ENCODE measurements around the gene POC1A. TPM values are rescaled to one million over a fixed set of nuclear protein-coding genes. Genes with fewer than 3 reads are reported as not detected.

Gene POC1A
- total and polyA plus RNA-seq, 2 of the 8 experiments (the other 6 are each of a cell fraction or from before 2014, with no cell fraction given), result 35.7 to 39.2 TPM

- Histone ChIP-seq H4K8ac (ENCODE audit: extremely low read depth, insufficient read depth, low read length) (no peak overlapping the region), H3K4me1 (replicated peaks in 1 of 4; ENCODE audit: control insufficient read depth in 3 of 4, insufficient read depth in 4 of 4, low read length in 3 of 4) (no peaks in the 10 kb centered on the region), H3K56ac (replicated peaks; ENCODE audit: insufficient read length, low read depth, low read length) (no peak overlapping the region), H3K79me1 (ENCODE audit: low read depth, low read length) (peaks cover 5% of the 10 kb centered on the region; the same call in 1 of the 2 replicates), H3K9me3 (ENCODE audit: insufficient read depth in 2 of 2, low read depth in 1 of 2, low read length in 1 of 2) (no peaks in the 10 kb centered on the region), H3K79me2 (ENCODE audit: control insufficient read depth in 1 of 2, insufficient read depth in 2 of 2, low read length in 2 of 2) (no peaks in the 10 kb centered on the region), H3K27me3 (replicated peaks in 1 of 4; ENCODE audit: control insufficient read depth in 3 of 4, extremely low read depth in 1 of 4, insufficient read depth in 3 of 4, low read length in 3 of 4) (no peaks in the 10 kb centered on the region), H2BK120ac (replicated peaks; ENCODE audit: low read depth, low read length) (no peak overlapping the region), H2AK5ac (ENCODE audit: low read depth, low read length) (no peak overlapping the region), H3K23me2 (ENCODE audit: low read depth, low read length) (no peaks in the 10 kb centered on the region), H4K5ac (ENCODE audit: insufficient read length, low read depth, low read length) (no peak overlapping the region), H3K27ac (ENCODE audit: low read depth, low read length) (no peak overlapping the region), H2AFZ (ENCODE audit: low read length) (no peak overlapping the region), H3K14ac (ENCODE audit: insufficient read length) (no peak overlapping the region), H2BK15ac (ENCODE audit: low read length) (no peak overlapping the region), H3K36me3 (ENCODE audit: control insufficient read depth in 2 of 4, insufficient read depth in 4 of 4, low read length in 3 of 4) (peaks cover 0 to 20% (median 13%) of the 10 kb centered on the region in 4 experiments; a peak in 6 of 8 replicates), H3K4me2 (ENCODE audit: insufficient read depth in 1 of 2, low read depth in 2 of 2, low read length in 2 of 2) (no peak overlapping the region), H3K4ac (replicated peaks; ENCODE audit: insufficient read length, low read depth, low read length) (no peak overlapping the region), H4K91ac (replicated peaks; ENCODE audit: insufficient read length, low read length) (no peak overlapping the region), H2BK20ac (ENCODE audit: low read length) (no peak overlapping the region), H3K23ac (ENCODE audit: insufficient read length) (no peak overlapping the region), H2BK5ac (ENCODE audit: low read depth, low read length) (no peak overlapping the region), H3K9ac (replicated peaks in 1 of 4; ENCODE audit: extremely low read depth in 1 of 4, low read depth in 3 of 4, low read length in 3 of 4) (no peak overlapping the region), H3K4me3 (ENCODE audit: extremely low read depth in 1 of 4, insufficient read depth in 2 of 4, low read depth in 3 of 4, low read length in 4 of 4) (no peak overlapping the region), H3K18ac (ENCODE audit: extremely low read depth, low read length) (no peak overlapping the region), H4K20me1 (replicated peaks in 1 of 2; ENCODE audit: control insufficient read depth in 1 of 2, insufficient read depth in 2 of 2, low read length in 2 of 2) (peaks cover 0 to 11% of the 10 kb centered on the region in 2 experiments), H2BK12ac (ENCODE audit: low read depth, low read length) (no peak overlapping the region)
- DNase-seq (ENCODE audit: low read depth in 1 of 2, low spot score in 2 of 2) (no peak), FAIRE-seq (no peak)
- TF ChIP-seq EP300 (IDR thresholded peaks at IDR 0.05; ENCODE audit: borderline replicate concordance in 1 of 2, low read depth in 2 of 2, low read length in 2 of 2), result no peak
- TF ChIP-seq RFX5 (IDR thresholded peaks at IDR 0.05; ENCODE audit: borderline replicate concordance, low read depth, low read length), result no peak
- TF ChIP-seq SP2 (IDR thresholded peaks at IDR 0.05; ENCODE audit: low read length), result no peak
- no peak for TF ChIP-seq MAFK (IDR thresholded peaks at IDR 0.05; ENCODE audit: low read depth, low read length)
- CTCF ChIA-PET (ENCODE audit: partially characterized antibody), result interaction anchor here (0.9 to 2.9 kb wide), 11 partner anchors 11 to 133 kb away, joined by 3 to 19 read pairs (median 5); no protein-coding TSS in a partner anchor
- 91% methylated on average over 3 of the region's 3 CpGs; no CpG with 5 or more reads in 1 of the 2 experiments for WGBS, 2 experiments (ENCODE audit: extremely low coverage in 1 of 2, insufficient coverage in 1 of 2, insufficient read length in 1 of 2, insufficient replicate concordance in 2 of 2, low coverage in 1 of 2, low lambda C conversion rate in 2 of 2, missing lambda C conversion rate in 1 of 2)
- POLR2A ChIA-PET (ENCODE audit: partially characterized antibody), result interaction anchor here (1.0 to 1.3 kb wide), 3 partner anchors 10 to 62 kb away, joined by 3 to 5 read pairs (median 3); no protein-coding TSS in a partner anchor
These were observed 19.5 kb downstream of the POC1A start for GRCh38 chr3:52134761-52135160.

Data from H1 (cell line).